ENCODE measurements around the gene PELI2.

PELI2 gene

GRCh38 chr14:56092763-56093162 is 25.4 kb upstream of the PELI2 start:
- Histone ChIP-seq H3K27me3 (ENCODE audit: insufficient read depth, low read depth) (no peaks in the 10 kb centered on the region), H3K36me3 (ENCODE audit: insufficient read depth) (no peaks in the 10 kb centered on the region), H2AFZ (ENCODE audit: low read depth) (no peak overlapping the region), H3K4me3 (IDR thresholded peaks at IDR 0.05; ENCODE audit: insufficient read depth, low read depth, low read length) (no peak overlapping the region), H3K4me2 (no peak overlapping the region), H3K9ac (no peak overlapping the region), H3K4me1 (ENCODE audit: low read depth, poor library complexity, severe bottlenecking) (no peaks in the 10 kb centered on the region), H3K27ac (no peak overlapping the region), H4K20me1 (ENCODE audit: insufficient read depth) (no peaks in the 10 kb centered on the region), H3K79me2 (ENCODE audit: insufficient read depth, low read depth) (no peaks in the 10 kb centered on the region)
- no peak for TF ChIP-seq CTCF (conservative IDR thresholded peaks at IDR 0.05; ENCODE audit: low read depth, low read length)

GRCh38 chr14:56094076-56094475 is 24.1 kb upstream of the PELI2 start:
- no peak overlapping the region for H3K4me3 ChIP-seq (IDR thresholded peaks at IDR 0.05; ENCODE audit: insufficient read depth, low read depth, low read length)
- H3K27ac ChIP-seq = no peak overlapping the region
- no peak overlapping the region for H3K9ac ChIP-seq
- no peak overlapping the region for H2AFZ ChIP-seq (ENCODE audit: low read depth)
- H3K4me2 ChIP-seq = no peak overlapping the region
- H3K79me2 ChIP-seq (ENCODE audit: insufficient read depth, low read depth) = no peaks in the 10 kb centered on the region
- H3K36me3 ChIP-seq (ENCODE audit: insufficient read depth) = no peaks in the 10 kb centered on the region
- no peaks in the 10 kb centered on the region for H4K20me1 ChIP-seq (ENCODE audit: insufficient read depth)
- no peaks in the 10 kb centered on the region for H3K27me3 ChIP-seq (ENCODE audit: insufficient read depth, low read depth)
- no peaks in the 10 kb centered on the region for H3K4me1 ChIP-seq (ENCODE audit: low read depth, poor library complexity, severe bottlenecking)
- no peak for TF ChIP-seq CTCF (conservative IDR thresholded peaks at IDR 0.05; ENCODE audit: low read depth, low read length)

GRCh38 chr14:56098021-56098420 is 20.2 kb upstream of the PELI2 start:
- Histone ChIP-seq H3K4me3 (IDR thresholded peaks at IDR 0.05; ENCODE audit: insufficient read depth, low read depth, low read length) (no peak overlapping the region), H4K20me1 (ENCODE audit: insufficient read depth) (no peaks in the 10 kb centered on the region), H3K4me2 (no peak overlapping the region), H3K27me3 (ENCODE audit: insufficient read depth, low read depth) (no peaks in the 10 kb centered on the region), H3K4me1 (ENCODE audit: low read depth, poor library complexity, severe bottlenecking) (no peaks in the 10 kb centered on the region), H3K36me3 (ENCODE audit: insufficient read depth) (no peaks in the 10 kb centered on the region), H2AFZ (ENCODE audit: low read depth) (no peak overlapping the region), H3K27ac (no peak overlapping the region), H3K9ac (no peak overlapping the region), H3K79me2 (ENCODE audit: insufficient read depth, low read depth) (no peaks in the 10 kb centered on the region)
- no peak for TF ChIP-seq CTCF (conservative IDR thresholded peaks at IDR 0.05; ENCODE audit: low read depth, low read length)

DNA sequence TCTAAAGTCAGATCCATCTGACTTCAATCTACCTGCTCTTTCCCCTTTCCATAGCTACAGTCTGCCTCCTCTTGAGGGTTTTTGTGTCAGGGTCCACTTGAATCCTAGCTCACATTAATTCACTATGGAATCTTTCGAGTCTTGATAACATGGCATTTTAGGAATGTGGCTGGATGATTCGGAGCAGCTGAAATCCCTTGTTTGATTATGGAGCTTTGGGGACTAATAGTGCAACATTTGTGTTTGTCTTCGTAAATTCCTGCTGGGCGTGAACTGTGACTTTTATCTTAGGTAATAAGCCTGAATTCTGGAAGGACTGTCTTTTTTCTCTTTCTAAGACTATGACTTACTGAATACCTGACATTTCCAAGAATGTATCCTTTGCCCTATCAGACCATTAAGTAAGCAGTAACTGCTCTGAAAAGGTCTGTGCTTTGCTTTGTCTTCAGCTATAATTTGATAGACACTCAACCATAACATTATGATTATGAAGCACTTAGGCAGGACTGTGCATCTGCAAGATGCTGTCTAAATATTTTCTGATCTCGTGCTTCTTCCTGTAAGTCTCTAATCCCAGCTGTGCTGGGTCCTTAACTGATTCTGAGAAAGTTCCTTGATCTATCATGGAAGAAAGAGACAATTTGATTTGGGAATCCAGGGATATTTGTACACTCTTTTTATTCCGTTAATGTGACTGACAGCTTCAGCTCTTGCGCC is 19.0 kb upstream of the PELI2 start:
- Histone ChIP-seq H3K4me3 (IDR thresholded peaks at IDR 0.05; ENCODE audit: insufficient read depth, low read depth, low read length) (no peak overlapping the region), H2AFZ (ENCODE audit: low read depth) (no peak overlapping the region), H3K27me3 (ENCODE audit: insufficient read depth, low read depth) (no peaks in the 10 kb centered on the region), H3K4me2 (no peak overlapping the region), H3K9ac (no peak overlapping the region), H3K4me1 (ENCODE audit: low read depth, poor library complexity, severe bottlenecking) (no peaks in the 10 kb centered on the region), H3K79me2 (ENCODE audit: insufficient read depth, low read depth) (no peaks in the 10 kb centered on the region), H4K20me1 (ENCODE audit: insufficient read depth) (no peaks in the 10 kb centered on the region), H3K27ac (no peak overlapping the region), H3K36me3 (ENCODE audit: insufficient read depth) (no peaks in the 10 kb centered on the region)
- TF ChIP-seq CTCF (conservative IDR thresholded peaks at IDR 0.05; ENCODE audit: low read depth, low read length) = no peak
